WERI-Rb-1 (cell line): Measurements from ENCODE around the gene PCDHGB1.
"Not testable (repeated sequence)": the region's sequence is repeated elsewhere in the genome, so short reads cannot be mapped to it uniquely, and the experiment has no call there.

ENCODE experiments used
- DNase-seq: peaks from one replicate; pipeline ENCODE4 v3.0.0-alpha.2; 2020
- H3K27ac ChIP-seq: fragments of 250-450 bp; sonication (Bioruptor Pico); 2 replicates; pipeline ENCODE4 v1.5.1; 2020; ENCODE audit warnings: mild to moderate bottlenecking, moderate library complexity
- H3K27me3 ChIP-seq: fragments of 250-450 bp; sonication (Bioruptor Pico); 2 replicates; pipeline ENCODE4 v1.5.1; 2021; ENCODE audit warnings: mild to moderate bottlenecking, low read depth, moderate library complexity; ENCODE audit not compliant: insufficient read depth, severe bottlenecking
- H3K36me3 ChIP-seq: fragments of 250-450 bp; sonication (Bioruptor Pico); 2 replicates; pipeline ENCODE4 v1.5.1; 2020; ENCODE audit warnings: mild to moderate bottlenecking, moderate library complexity
- H3K4me3 ChIP-seq: 2 replicates; pipeline ENCODE4 v1.5.1; 2011; ENCODE audit warnings: low read depth, mild to moderate bottlenecking, control low read depth, low read length
- H3K9me3 ChIP-seq: fragments of 250-450 bp; sonication (Bioruptor Pico); 2 replicates; pipeline ENCODE4 v1.5.1; 2021; ENCODE audit warnings: mild to moderate bottlenecking, moderate library complexity; ENCODE audit not compliant: severe bottlenecking
- CTCF ChIP-seq: IDR thresholded peaks from 2 replicates; pipeline ENCODE4 v1.5.1; 2011; ENCODE audit warnings: low read depth, mild to moderate bottlenecking, control low read depth, inconsistent platforms, low read length

The PCDHGB1 gene

DNA sequence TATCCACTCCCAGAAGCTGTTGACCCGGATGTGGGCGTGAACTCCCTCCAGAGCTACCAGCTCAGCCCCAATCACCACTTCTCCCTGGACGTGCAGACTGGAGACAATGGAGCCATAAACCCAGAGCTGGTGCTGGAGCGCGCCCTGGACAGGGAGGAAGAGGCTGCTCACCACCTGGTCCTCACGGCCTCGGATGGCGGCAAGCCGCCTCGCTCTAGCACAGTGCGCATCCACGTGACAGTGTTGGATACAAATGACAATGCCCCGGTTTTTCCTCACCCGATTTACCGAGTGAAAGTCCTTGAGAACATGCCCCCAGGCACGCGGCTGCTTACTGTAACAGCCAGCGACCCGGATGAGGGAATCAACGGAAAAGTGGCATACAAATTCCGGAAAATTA, 43.4 kb downstream of the PCDHGB1 start:
- no peak for DNase-seq
- no peak overlapping the region for H3K4me3 ChIP-seq
- H3K27ac ChIP-seq: no peak overlapping the region
- no peak for TF ChIP-seq CTCF
- H3K9me3 ChIP-seq: peaks cover 4% of the 10 kb centered on the region
- H3K36me3 ChIP-seq: no peaks in the 10 kb centered on the region
- H3K27me3 ChIP-seq: no peaks in the 10 kb centered on the region

DNA sequence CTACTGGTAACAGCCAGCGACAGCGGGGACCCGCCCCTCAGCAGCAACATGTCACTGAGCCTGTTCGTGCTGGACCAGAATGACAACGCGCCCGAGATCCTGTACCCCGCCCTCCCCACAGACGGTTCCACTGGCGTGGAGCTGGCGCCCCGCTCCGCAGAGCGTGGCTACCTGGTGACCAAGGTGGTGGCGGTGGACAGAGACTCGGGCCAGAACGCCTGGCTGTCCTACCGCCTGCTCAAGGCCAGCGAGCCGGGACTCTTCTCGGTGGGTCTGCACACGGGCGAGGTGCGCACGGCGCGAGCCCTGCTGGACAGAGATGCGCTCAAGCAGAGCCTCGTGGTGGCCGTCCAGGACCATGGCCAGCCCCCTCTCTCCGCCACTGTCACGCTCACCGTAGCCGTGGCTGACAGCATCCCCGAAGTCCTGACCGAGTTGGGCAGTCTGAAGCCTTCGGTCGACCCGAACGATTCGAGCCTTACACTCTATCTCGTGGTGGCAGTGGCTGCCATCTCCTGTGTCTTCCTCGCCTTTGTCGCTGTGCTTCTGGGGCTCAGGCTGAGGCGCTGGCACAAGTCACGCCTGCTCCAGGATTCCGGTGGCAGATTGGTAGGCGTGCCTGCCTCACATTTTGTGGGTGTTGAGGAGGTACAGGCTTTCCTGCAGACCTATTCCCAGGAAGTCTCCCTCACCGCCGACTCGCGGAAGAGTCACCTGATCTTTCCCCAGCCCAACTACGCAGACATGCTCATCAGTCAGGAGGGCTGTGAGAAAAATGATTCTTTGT, 44.7 kb downstream of the PCDHGB1 start:
- not testable (repeated sequence) for H3K36me3 ChIP-seq, DNase-seq, H3K4me3 ChIP-seq, H3K9me3 ChIP-seq, H3K27ac ChIP-seq, H3K27me3 ChIP-seq

GRCh38 chr5:141397756-141398551, 48.1 kb downstream of the PCDHGB1 start, which contains the start of gene PCDHGB5:
Gene PCDHGB5, plus strand, starts transcription at chr5:141397947. Its CDS starts 181 bp downstream, at chr5:141398128.
- H3K4me3 ChIP-seq, H3K27me3 ChIP-seq, DNase-seq, H3K27ac ChIP-seq, H3K9me3 ChIP-seq, H3K36me3 ChIP-seq: not testable (repeated sequence)

DNA sequence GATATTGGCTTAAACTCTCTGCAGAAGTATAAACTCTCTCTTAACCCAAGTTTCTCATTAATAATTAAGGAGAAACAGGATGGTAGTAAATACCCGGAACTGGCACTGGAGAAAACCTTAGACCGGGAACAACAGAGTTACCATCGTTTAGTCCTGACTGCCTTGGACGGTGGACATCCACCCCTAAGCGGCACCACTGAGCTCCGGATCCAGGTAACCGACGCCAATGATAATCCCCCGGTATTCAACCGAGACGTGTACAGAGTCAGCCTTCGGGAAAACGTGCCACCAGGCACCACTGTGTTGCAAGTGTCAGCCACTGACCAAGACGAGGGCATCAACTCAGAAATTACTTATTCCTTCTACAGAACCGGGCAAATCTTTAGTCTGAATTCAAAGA, 48.7 kb downstream of the PCDHGB1 start:
- no peak overlapping the region for H3K4me3 ChIP-seq

DNA sequence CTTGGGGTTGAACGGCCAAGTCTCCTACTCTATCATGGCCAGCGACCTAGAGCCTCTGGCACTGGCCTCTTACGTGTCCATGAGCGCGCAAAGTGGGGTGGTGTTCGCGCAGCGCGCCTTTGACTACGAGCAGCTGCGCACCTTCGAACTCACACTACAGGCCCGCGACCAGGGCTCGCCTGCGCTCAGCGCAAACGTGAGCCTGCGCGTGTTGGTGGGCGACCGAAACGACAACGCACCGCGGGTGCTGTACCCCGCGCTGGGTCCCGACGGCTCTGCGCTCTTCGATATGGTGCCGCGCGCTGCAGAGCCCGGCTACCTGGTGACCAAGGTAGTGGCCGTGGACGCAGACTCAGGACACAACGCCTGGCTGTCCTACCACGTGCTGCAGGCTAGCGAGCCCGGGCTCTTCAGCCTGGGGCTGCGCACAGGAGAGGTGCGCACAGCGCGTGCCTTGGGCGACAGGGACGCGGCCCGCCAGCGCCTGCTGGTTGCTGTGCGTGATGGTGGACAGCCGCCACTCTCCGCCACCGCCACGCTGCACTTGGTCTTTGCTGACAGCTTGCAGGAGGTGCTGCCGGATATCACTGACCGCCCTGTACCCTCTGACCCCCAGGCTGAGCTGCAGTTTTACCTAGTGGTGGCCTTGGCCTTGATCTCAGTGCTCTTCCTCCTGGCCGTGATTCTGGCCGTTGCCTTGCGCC, 49.8 kb downstream of the PCDHGB1 start:
- no peaks in the 10 kb centered on the region for H3K36me3 ChIP-seq
- peaks cover 4% of the 10 kb centered on the region for H3K9me3 ChIP-seq
- H3K27me3 ChIP-seq: no peaks in the 10 kb centered on the region
- H3K4me3 ChIP-seq: no peak overlapping the region
- no peak for DNase-seq
- no peak for TF ChIP-seq CTCF
- no peak overlapping the region for H3K27ac ChIP-seq

More for the DNA sequence above, 48.7 kb downstream of the PCDHGB1 start:
- Histone ChIP-seq H3K9me3 (peaks cover 4% of the 10 kb centered on the region), H3K27me3 (no peaks in the 10 kb centered on the region), H3K36me3 (no peaks in the 10 kb centered on the region), H3K27ac (no peak overlapping the region)
- no peak for TF ChIP-seq CTCF
- no peak for DNase-seq
